Mucosa of descending colon (tissue), 3 donors: ENCODE measurements around the gene BRINP1. TPM values are rescaled to one million over a fixed set of nuclear protein-coding genes. Genes with fewer than 3 reads are reported as not detected.

Experiments
- ATAC-seq: fragments of 200-7000 bp; cut with Tn5 transposase; one replicate; pipeline ENCODE4 v1.9.1; 2020; ENCODE audit warnings: mild to moderate bottlenecking, moderate library complexity
- DNase-seq, 3 donors: peaks; one replicate each; pipeline ENCODE4 v3.0.0-alpha.2; 2020
- H3K36me3 ChIP-seq: fragments of 200-600 bp; one replicate; pipeline ENCODE4 v1.8.0; 2021; ENCODE audit warnings: low read depth, mild to moderate bottlenecking
- H3K4me1 ChIP-seq: fragments of 200-600 bp; one replicate; pipeline ENCODE4 v1.8.0; 2021; ENCODE audit warnings: low read depth, mild to moderate bottlenecking
- H3K4me3 ChIP-seq: fragments of 200-600 bp; one replicate; pipeline ENCODE4 v1.8.0; 2021; ENCODE audit warnings: mild to moderate bottlenecking
- H3K9me3 ChIP-seq: fragments of 200-600 bp; one replicate; pipeline ENCODE4 v1.8.0; 2021; ENCODE audit warnings: mild to moderate bottlenecking
- CTCF ChIP-seq: fragments of 200-600 bp; IDR thresholded peaks from one replicate; pipeline ENCODE4 v1.8.0; 2022; ENCODE audit warnings: antibody characterized with exemption, mild to moderate bottlenecking
- intact Hi-C, 2 donors: fragments of 100-400 bp; cut with DNase I in 1 of 2; cut with micrococcal nuclease in 1 of 2; formaldehyde crosslinking; loops; one replicate each; pipeline versions ENCODE4 v1.11.0 to v1.11.1; 2022; cut with DNase I, micrococcal nuclease
- total RNA-seq, 3 donors: library from RNA; stranded (reverse); fragmentation: NEBNext Ultra II Directional in 2 of 3; extraction: Animal tissue kit (Norgen Biotek cat#: 25700) in 2 of 3; gene quantifications; one replicate each; pipeline versions ENCODE4 v1.2.1 to v1.2.4, GENCODE V29; 2021 to 2023
- donor health status: DM: no; HTN: no; CAD: no; lungs with moderate emphysema.
- donor health status: DM: no; HTN: no; CAD: no.
- donor health status: DM: no; HTN: yes; CAD: no.

Gene BRINP1
- total RNA-seq, 3 donors from 2014 or later, result 0.09 to 0.29 (median 0.25) TPM

DNA sequence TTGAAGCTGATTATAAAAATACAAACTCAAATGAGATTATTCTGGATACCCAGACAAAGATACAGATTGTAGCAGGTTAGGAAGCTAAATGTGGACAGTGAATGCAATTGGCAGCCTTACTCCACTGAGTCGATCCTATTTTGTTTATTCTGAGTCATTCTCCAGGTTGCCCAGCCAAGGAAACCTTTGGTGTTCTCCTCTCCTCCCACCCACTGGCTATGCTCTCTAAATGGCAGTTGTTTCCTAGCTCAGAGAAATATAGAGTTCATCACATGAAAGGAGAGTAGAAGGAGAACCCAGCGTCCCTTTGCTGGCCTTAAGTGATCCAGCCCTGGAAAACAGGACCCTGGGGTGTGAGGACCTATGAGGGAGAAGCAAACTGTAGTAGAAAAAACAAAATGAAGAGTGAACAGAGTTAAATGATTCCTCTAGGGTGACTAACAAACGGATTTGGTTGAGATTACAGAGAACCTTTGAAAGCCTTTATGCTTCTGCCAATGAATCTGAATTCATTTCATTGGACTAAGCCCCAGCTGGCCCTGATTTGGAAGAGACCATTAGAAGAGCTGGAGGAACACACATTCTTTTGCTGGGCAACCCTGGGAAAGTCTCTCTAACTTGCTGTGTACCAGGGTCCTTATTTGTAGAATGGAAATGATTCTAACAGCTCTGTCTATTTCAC lies 95.1 kb downstream of the BRINP1 start:
- H3K4me1 ChIP-seq, result no peaks in the 10 kb centered on the region
- no peak for DNase-seq
- no peak for TF ChIP-seq CTCF
- H3K36me3 ChIP-seq, result no peaks in the 10 kb centered on the region
- no peak overlapping the region for H3K4me3 ChIP-seq
- no peaks in the 10 kb centered on the region for H3K9me3 ChIP-seq
- no peak for ATAC-seq
- intact Hi-C loops, result no loop called here

GRCh38 chr9:119273325-119273904 lies 95.8 kb downstream of the BRINP1 start:
- no peak overlapping the region for H3K4me3 ChIP-seq
- intact Hi-C loops, result no loop called here
- H3K36me3 ChIP-seq, result no peaks in the 10 kb centered on the region
- H3K4me1 ChIP-seq, result no peaks in the 10 kb centered on the region
- DNase-seq (no peak), ATAC-seq (no peak)
- TF ChIP-seq CTCF, result no peak
- H3K9me3 ChIP-seq, result no peaks in the 10 kb centered on the region

DNA sequence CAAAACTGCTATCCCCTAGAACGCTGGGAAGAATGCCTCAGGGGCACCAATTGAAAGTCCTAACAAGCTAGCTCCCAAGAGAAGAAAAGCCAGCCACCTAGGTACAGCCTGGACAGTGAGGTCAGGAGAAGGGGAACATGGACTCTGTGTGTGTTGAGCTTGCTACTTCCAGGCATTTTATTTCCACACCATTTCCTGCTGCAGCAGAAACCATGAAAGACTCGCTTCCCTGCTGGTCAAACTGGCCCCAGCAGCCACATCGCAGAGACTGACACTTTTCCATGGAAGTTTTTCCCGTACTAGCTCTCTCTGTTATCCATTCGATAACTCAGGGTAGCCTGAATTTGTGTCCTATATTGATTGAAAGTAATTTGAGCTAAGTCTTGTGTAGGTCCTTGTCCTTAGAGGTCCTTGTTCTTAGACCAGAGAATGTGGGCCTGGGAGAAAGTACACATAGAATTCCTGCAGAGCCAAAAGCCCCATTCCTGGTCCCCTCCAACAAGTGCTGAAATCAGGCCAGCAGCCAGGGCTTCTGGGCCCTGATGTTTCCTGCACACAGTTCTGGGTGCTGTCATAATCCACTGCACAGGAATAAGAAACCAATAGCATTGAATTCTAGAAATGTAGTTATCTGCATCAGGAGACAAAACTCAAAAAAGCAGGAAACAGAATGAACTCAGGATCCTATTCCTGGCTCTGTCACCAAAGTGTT lies 96.6 kb downstream of the BRINP1 start:
- intact Hi-C loops, result no loop called here
- Histone ChIP-seq H3K36me3 (no peaks in the 10 kb centered on the region), H3K9me3 (no peaks in the 10 kb centered on the region), H3K4me1 (no peaks in the 10 kb centered on the region), H3K4me3 (no peak overlapping the region)
- ATAC-seq, result no peak
- no peak for TF ChIP-seq CTCF
- no peak for DNase-seq

DNA sequence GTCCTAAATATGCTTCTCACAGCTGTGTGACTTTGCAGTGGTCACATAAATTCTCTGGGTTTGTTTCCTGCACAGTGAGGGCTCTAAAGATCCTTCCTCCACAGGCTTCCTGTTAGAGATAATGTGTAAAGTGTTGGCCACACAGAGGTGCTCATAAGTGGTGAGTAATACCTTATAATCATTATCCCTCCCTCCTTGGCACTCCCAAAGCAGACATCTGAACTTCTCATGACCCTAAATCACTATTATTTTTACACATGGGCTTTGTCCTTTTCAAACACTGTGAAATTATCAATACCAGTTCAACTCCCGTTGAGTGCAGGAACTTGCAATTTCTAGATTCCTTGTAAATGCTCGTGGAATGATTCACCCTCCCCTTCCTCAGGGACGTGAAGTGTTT lies 100.2 kb downstream of the BRINP1 start:
- DNase-seq (no peak), ATAC-seq (no peak)
- H3K36me3 ChIP-seq, result no peaks in the 10 kb centered on the region
- TF ChIP-seq CTCF, result no peak
- H3K4me3 ChIP-seq, result no peak overlapping the region
- H3K4me1 ChIP-seq, result no peaks in the 10 kb centered on the region
- H3K9me3 ChIP-seq, result no peaks in the 10 kb centered on the region
- intact Hi-C loops, result no loop called here

- DNase-seq (no peak), ATAC-seq (no peak)
- intact Hi-C loops, result no loop called here
- Histone ChIP-seq H3K4me1 (no peaks in the 10 kb centered on the region), H3K36me3 (no peaks in the 10 kb centered on the region), H3K9me3 (no peaks in the 10 kb centered on the region), H3K4me3 (no peak overlapping the region)
- no peak for TF ChIP-seq CTCF
These were observed 105.1 kb downstream of the BRINP1 start for GRCh38 chr9:119264165-119264564.
